Skeletal muscle satellite cell (primary cell): ENCODE measurements around the gene ARSK. TPM values are rescaled to one million over a fixed set of nuclear protein-coding genes. Genes with fewer than 3 reads are reported as not detected.

Experiments
- H3K27me3 ChIP-seq: 2 replicates; pipeline ENCODE4 v1.7.0; 2013; ENCODE audit warnings: low read length; ENCODE audit not compliant: control insufficient read depth, insufficient read depth
- H3K36me3 ChIP-seq: 2 replicates; pipeline ENCODE4 v1.7.0; 2013; ENCODE audit warnings: mild to moderate bottlenecking, control low read depth, low read length; ENCODE audit not compliant: insufficient read depth
- H3K4me1 ChIP-seq: 2 replicates; pipeline ENCODE4 v1.7.0; 2013; ENCODE audit warnings: low read length; ENCODE audit not compliant: control insufficient read depth, insufficient read depth
- H3K4me2 ChIP-seq: 2 replicates; pipeline ENCODE4 v1.7.0; 2013; ENCODE audit warnings: mild to moderate bottlenecking, low read length
- H3K4me3 ChIP-seq: 2 replicates; pipeline ENCODE4 v1.7.0; 2013; ENCODE audit warnings: low read length
- H3K9ac ChIP-seq: 2 replicates; pipeline ENCODE4 v1.7.0; 2013; ENCODE audit warnings: mild to moderate bottlenecking, low read depth, low read length, moderate library complexity
- H3K9me3 ChIP-seq: replicated peaks from 2 replicates; pipeline ENCODE4 v1.7.0; 2013; ENCODE audit warnings: mild to moderate bottlenecking, control low read depth, low read length
- total RNA-seq: library from RNA; depleted of rRNA; stranded (reverse); fragments of >200 nt; gene quantifications from 2 replicates; pipeline ENCODE4 v1.2.3, GENCODE V29; 2012; rRNA removed

The ARSK gene, protein sequence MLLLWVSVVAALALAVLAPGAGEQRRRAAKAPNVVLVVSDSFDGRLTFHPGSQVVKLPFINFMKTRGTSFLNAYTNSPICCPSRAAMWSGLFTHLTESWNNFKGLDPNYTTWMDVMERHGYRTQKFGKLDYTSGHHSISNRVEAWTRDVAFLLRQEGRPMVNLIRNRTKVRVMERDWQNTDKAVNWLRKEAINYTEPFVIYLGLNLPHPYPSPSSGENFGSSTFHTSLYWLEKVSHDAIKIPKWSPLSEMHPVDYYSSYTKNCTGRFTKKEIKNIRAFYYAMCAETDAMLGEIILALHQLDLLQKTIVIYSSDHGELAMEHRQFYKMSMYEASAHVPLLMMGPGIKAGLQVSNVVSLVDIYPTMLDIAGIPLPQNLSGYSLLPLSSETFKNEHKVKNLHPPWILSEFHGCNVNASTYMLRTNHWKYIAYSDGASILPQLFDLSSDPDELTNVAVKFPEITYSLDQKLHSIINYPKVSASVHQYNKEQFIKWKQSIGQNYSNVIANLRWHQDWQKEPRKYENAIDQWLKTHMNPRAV
- 8.9 and 12.5 TPM in 2 replicates for total RNA-seq

DNA sequence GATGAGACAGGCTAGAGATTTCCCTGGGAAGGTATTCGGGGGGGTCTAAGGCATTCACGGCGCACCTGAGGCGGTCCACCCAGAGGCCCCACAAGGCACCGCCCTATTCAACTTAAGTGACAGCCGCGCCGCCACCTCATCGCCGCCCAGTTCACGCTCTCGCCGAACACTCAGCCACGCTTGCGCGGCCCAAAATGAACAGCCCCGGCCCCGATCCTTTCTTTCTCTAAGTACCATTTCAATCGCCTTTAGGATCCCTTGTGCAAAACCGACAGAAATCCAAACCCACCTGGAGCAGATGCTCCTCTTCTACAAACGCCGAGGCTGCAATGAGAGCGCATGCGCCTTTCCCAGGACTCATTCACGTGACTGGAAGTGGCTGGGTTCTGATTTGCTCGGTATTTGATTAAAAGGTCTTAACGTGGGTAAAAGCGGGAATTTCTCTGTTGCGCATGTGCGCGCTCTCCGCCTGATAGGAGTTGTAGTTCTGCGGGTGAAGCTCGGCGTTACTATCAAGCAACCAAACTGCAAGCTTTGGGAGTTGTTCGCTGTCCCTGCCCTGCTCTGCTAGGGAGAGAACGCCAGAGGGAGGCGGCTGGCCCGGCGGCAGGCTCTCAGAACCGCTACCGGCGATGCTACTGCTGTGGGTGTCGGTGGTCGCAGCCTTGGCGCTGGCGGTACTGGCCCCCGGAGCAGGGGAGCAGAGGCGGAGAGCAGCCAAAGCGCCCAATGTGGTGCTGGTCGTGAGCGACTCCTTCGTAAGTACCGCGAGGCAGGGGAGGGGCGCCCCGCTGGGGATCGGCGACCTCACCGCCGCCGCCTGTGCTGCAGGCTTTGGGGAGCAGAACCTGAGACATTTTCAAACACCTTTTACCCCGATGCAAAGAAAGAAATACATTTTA is at the start of gene ARSK, which contains the start of gene SKIC3:
ARSK (plus strand) TSS at position 455 of the 902 bp plus-strand sequence; CDS start at position 633, 178 bp downstream.
SKIC3 (minus strand) TSS at position 331 of the 902 bp plus-strand sequence. CDS start 7,827 bp downstream, outside the sequence.
- Histone ChIP-seq H3K27me3 (no peaks in the 10 kb centered on the region), H3K4me3 (peak within 1 kb of the TSS; percentile 87), H3K36me3 (peaks cover 13% of the 10 kb centered on the region), H3K9me3 (no peaks in the 10 kb centered on the region), H3K4me2 (peak within 1 kb of the TSS; percentile 90), H3K9ac (peak within 1 kb of the TSS; percentile 84), H3K4me1 (peaks cover 10% of the 10 kb centered on the region)

DNA sequence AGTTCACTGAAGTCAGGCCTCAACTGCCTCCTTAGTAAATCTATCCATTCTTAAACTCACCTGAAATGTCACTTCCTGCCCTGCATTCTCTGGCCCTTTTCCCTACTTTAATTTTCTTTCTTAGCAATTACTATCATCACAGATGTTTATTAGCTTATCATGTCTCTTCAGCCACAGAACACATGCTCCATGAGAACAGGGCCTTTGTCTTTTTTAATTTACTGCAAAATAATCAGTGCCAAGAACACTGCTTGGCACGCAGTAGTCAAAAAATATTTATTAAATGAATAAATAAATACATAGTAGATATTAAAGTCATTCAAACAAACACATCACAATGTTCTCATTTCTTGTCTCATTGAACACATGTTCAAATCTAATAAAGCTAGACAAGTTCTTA is 46.4 kb upstream of the ARSK start:
- Histone ChIP-seq H3K4me2 (no peak overlapping the region), H3K36me3 (peaks cover 72% of the 10 kb centered on the region), H3K4me3 (no peak overlapping the region), H3K9ac (no peak overlapping the region), H3K4me1 (no peaks in the 10 kb centered on the region), H3K9me3 (no peaks in the 10 kb centered on the region), H3K27me3 (no peaks in the 10 kb centered on the region)

DNA sequence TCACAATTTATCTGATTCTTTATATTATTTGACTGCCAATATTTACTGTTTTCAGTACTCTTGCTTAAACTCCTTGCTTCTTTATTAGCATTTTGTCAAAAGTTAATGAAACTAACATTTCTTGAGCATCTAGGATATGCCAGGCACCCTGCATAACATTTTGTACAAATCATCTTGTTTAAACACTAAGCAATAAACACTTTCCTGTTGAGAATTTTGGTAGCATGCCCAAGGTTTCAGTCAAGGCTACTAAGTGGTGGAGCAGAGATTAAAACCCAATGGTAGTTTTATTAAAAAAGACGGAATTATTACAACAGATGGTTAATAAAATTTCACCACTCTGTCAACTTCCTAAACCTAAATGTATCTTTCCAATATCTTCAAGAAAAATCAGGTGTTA is 43.3 kb upstream of the ARSK start:
- Histone ChIP-seq H3K9ac (no peak overlapping the region), H3K27me3 (no peaks in the 10 kb centered on the region), H3K4me2 (no peak overlapping the region), H3K4me3 (no peak overlapping the region), H3K4me1 (no peaks in the 10 kb centered on the region), H3K9me3 (no peaks in the 10 kb centered on the region), H3K36me3 (peaks cover 93% of the 10 kb centered on the region)

DNA sequence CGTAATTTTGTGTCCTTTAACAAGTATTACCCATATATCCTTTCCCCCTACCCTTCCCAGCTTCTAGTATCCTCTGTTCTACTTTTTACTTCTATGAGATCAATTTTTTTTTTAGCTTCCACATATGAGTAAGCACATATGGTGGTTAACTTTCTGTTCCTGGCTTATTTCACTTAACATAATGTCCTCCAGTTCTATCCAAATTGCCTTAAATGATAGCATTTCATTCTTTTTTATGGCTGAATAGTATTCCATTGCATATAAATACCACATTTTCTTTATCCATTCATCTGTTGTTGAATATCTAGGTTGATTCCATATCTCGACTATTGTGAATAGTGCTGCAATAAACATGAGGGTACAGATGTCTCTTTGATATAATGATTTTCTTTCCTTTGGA is 36.5 kb upstream of the ARSK start:
- H3K27me3 ChIP-seq: no peaks in the 10 kb centered on the region
- H3K36me3 ChIP-seq: peaks cover 85% of the 10 kb centered on the region
- H3K4me1 ChIP-seq: no peaks in the 10 kb centered on the region
- H3K9ac ChIP-seq: no peak overlapping the region
- no peaks in the 10 kb centered on the region for H3K9me3 ChIP-seq
- H3K4me2 ChIP-seq: no peak overlapping the region
- H3K4me3 ChIP-seq: no peak overlapping the region

DNA sequence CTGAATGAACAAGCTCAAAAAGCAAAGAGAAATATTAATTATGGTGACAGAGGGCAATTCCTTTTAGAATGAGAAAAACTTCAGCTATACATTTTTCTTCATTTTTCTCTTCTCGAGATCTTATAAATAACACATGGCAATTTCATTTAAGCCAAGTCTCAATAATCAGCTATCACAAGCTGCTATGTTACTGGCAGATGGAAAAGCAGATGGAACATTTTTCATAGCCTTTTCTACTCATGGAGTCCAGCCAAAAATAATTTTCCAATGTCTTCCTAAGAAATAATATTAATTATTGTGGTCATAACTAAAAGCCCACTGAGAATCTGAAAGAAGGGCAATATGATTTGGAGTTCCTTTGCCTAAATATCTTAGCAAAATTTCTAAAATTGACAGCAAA is 35.8 kb upstream of the ARSK start:
- Histone ChIP-seq H3K27me3 (no peaks in the 10 kb centered on the region), H3K9ac (no peak overlapping the region), H3K36me3 (peaks cover 86% of the 10 kb centered on the region), H3K9me3 (no peaks in the 10 kb centered on the region), H3K4me1 (no peaks in the 10 kb centered on the region), H3K4me2 (no peak overlapping the region), H3K4me3 (no peak overlapping the region)

DNA sequence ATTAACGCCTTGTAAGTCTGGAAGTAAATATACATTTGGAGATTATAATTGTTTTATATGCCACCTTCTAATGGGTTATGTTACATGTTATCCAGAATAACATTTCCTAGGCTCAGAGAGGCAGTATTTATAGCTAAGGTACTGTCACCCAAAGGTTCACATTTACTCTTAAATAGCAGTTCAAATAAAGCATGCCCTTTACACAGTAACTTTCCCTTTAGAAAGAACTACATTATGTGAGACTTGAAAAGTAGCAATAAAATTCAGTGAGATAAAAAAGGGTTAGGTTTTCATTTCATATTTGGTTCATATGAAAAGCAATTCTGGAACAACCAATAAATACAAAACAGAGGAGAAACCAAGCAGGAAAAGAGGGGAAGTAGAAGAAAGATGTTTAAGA is 35.2 kb upstream of the ARSK start:
- H3K4me3 ChIP-seq: no peak overlapping the region
- H3K4me2 ChIP-seq: no peak overlapping the region
- H3K36me3 ChIP-seq: peaks cover 86% of the 10 kb centered on the region
- H3K9ac ChIP-seq: no peak overlapping the region
- H3K9me3 ChIP-seq: no peaks in the 10 kb centered on the region
- no peaks in the 10 kb centered on the region for H3K27me3 ChIP-seq
- H3K4me1 ChIP-seq: no peaks in the 10 kb centered on the region

DNA sequence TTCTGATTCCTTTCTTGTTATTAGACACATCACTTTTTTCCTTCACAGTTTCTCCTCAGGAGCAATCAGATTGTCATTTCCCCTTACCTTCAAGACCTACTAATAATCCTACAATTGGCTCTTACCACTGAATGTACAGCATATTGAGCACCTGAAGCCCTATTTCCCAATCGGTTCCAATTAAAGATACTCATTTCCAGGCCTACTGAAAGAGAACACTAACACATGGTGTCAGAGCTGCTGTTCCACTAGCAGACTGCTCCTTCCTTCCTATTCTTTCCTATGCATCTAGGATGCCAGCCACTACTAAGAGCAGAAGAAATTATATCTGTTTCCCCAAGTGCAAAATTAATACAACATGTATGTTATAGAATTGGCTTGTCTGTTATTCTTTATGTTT is 34.7 kb upstream of the ARSK start:
- no peak overlapping the region for H3K9ac ChIP-seq
- H3K27me3 ChIP-seq: no peaks in the 10 kb centered on the region
- no peak overlapping the region for H3K4me3 ChIP-seq
- no peak overlapping the region for H3K4me2 ChIP-seq
- H3K9me3 ChIP-seq: no peaks in the 10 kb centered on the region
- peaks cover 86% of the 10 kb centered on the region for H3K36me3 ChIP-seq
- H3K4me1 ChIP-seq: no peaks in the 10 kb centered on the region

DNA sequence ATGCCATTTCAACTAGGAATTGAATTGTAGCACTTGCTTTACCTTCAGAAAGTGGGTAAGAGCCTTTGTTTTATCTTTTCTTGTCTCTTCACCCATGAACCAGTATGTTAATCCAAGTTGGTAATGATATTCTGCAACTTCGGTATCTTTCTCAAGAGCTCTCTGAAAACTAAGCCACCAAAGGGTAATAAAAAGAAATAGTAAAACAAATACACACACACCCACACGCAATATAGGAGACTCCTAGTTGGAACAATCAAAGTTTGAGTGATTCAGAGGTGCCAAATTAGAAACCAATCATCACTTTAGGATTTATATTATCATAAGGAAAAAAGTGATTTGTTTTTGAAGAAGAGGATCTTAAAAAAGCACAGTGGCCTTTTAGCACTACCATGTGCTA is 30.5 kb upstream of the ARSK start:
- Histone ChIP-seq H3K4me2 (no peak overlapping the region), H3K9me3 (no peaks in the 10 kb centered on the region), H3K27me3 (no peaks in the 10 kb centered on the region), H3K36me3 (peaks cover 85% of the 10 kb centered on the region), H3K4me1 (no peaks in the 10 kb centered on the region), H3K4me3 (no peak overlapping the region), H3K9ac (no peak overlapping the region)

DNA sequence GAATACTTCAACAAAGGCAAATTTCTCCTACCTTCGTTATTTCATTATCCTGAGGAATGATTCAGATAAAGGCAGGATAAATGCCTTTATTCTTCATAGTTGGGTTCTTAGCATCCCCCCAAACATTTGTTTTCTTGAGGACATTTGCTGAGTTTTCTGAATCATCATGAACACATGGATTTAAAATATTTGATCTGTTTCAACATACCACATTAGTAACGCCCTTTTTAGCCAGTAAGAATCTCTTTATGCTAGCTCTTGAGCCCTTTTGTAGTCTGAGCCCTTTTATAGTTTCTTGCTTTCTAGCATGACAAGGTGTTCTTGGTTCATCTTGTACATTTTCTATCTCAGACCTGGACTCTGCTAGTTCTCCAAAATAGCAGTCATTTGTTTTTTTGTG is 28.0 kb upstream of the ARSK start:
- Histone ChIP-seq H3K9ac (no peak overlapping the region), H3K27me3 (no peaks in the 10 kb centered on the region), H3K9me3 (no peaks in the 10 kb centered on the region), H3K36me3 (peaks cover 72% of the 10 kb centered on the region), H3K4me2 (no peak overlapping the region), H3K4me3 (no peak overlapping the region), H3K4me1 (peaks cover 16% of the 10 kb centered on the region)

DNA sequence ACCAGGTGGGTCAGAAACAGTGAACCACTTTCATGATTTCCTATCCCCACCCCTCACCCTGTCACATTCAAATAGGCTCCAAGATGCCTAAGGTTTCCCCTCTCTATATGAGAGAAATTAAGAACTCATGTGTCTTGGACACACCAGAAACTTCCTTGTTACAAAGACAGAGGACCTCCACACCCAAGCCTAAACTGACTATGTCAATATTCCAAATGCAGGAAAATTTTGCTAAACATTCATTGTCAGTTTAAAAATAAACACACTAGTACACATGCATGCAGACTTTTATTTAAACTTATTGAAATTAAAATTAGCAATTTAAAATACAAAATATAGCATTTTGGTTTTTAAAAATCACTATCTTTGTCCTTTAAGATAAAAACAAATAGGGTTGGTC is 26.3 kb upstream of the ARSK start:
- Histone ChIP-seq H3K9ac (no peak overlapping the region), H3K4me3 (no peak overlapping the region), H3K4me1 (peaks cover 23% of the 10 kb centered on the region), H3K4me2 (no peak overlapping the region), H3K27me3 (no peaks in the 10 kb centered on the region), H3K36me3 (peaks cover 64% of the 10 kb centered on the region), H3K9me3 (no peaks in the 10 kb centered on the region)

DNA sequence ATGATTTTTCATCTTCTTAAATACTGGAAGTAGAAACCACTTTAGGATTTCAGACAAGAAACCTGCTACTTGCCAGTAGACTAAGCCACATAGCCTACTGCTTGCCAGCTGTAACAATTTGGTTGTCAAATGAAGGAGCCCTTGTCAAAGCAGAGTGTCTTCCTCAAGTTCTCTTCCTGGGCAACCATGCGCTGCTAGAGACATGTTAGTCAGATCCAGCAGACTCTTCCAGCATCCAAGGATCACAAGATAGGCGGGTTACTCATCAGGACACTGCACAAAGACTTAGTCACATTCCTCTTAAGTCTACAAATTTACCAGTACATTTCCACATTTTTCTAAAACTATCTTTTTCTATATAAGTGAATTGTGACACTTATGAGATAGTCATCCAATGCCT is 24.5 kb upstream of the ARSK start:
- H3K9ac ChIP-seq: no peak overlapping the region
- H3K4me2 ChIP-seq: no peak overlapping the region
- H3K4me3 ChIP-seq: no peak overlapping the region
- peaks cover 24% of the 10 kb centered on the region for H3K4me1 ChIP-seq
- H3K27me3 ChIP-seq: no peaks in the 10 kb centered on the region
- H3K9me3 ChIP-seq: no peaks in the 10 kb centered on the region
- peaks cover 45% of the 10 kb centered on the region for H3K36me3 ChIP-seq
